ENCODE data around the gene RTN3. TPM values are rescaled to one million over a fixed set of nuclear protein-coding genes. Genes with fewer than 3 reads are reported as not detected.

The RTN3 gene
- total and polyA plus RNA-seq, 2 donors (not counting 1 experiment from before 2014, with no cell fraction given), result 10.1 to 24.9 TPM

DNA sequence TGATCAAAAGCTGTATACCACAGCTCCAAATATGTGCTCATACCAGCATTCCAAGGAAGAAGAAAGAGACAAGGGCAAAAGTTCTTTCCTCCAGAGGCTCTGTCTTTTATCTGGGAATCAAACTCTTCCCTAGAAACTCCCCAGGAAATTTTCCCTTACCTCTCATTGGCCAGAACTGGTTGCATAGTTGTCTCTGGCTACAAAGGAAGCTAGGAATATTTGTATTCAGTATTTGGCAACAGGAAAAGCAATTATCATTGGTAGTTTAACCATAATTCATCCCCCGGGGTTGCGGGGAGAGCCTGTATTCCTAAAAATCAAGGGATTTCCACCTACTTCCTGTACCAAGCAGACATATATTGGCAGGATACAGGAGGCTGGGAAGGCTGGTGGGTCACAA lies 97.7 kb downstream of the RTN3 start:
- Histone ChIP-seq H3K9me3 (ENCODE audit: control extremely low read depth in 1 of 3, control insufficient read depth in 2 of 3, insufficient read depth in 1 of 3, low read length in 2 of 3) (no peaks in the 10 kb centered on the region), H3K36me3 (replicated peaks in 1 of 2; ENCODE audit: control extremely low read depth in 1 of 2, control insufficient read depth in 1 of 2, extremely low read depth in 1 of 2, insufficient read depth in 2 of 2, low read length in 1 of 2) (no peaks in the 10 kb centered on the region), H3K9ac (ENCODE audit: low read length) (no peak overlapping the region), H3K4me1 (ENCODE audit: control insufficient read depth in 2 of 2, insufficient read depth in 2 of 2, low read length in 2 of 2) (no peaks in the 10 kb centered on the region), H3K4me2 (replicated peaks; ENCODE audit: low read depth, low read length, poor library complexity, severe bottlenecking) (no peak overlapping the region), H3K27ac (ENCODE audit: low read length in 2 of 2) (no peak overlapping the region), H3K27me3 (replicated peaks in 1 of 4; ENCODE audit: control extremely low read depth in 1 of 4, control insufficient read depth in 3 of 4, insufficient read depth in 4 of 4, low read length in 3 of 4) (peaks cover 0 to 3% (median 0%) of the 10 kb centered on the region in 4 experiments), H3K79me2 (ENCODE audit: control insufficient read depth, insufficient read depth, low read length) (no peaks in the 10 kb centered on the region), H2AFZ (ENCODE audit: insufficient read depth, low read depth, low read length, poor library complexity, severe bottlenecking) (no peak overlapping the region), H4K20me1 (ENCODE audit: control insufficient read depth, insufficient read depth, low read length, poor library complexity, severe bottlenecking) (no peaks in the 10 kb centered on the region), H3K4me3 (ENCODE audit: control extremely low read depth in 1 of 5, extremely low read depth in 1 of 5, insufficient read depth in 1 of 5, low read depth in 2 of 5, low read length in 4 of 5) (no peak overlapping the region)
- no peak for TF ChIP-seq EZH2 (IDR thresholded peaks at IDR 0.05; ENCODE audit: borderline replicate concordance, insufficient read depth, low read depth, low read length, poor library complexity, severe bottlenecking)
- TF ChIP-seq, protein P1, sequence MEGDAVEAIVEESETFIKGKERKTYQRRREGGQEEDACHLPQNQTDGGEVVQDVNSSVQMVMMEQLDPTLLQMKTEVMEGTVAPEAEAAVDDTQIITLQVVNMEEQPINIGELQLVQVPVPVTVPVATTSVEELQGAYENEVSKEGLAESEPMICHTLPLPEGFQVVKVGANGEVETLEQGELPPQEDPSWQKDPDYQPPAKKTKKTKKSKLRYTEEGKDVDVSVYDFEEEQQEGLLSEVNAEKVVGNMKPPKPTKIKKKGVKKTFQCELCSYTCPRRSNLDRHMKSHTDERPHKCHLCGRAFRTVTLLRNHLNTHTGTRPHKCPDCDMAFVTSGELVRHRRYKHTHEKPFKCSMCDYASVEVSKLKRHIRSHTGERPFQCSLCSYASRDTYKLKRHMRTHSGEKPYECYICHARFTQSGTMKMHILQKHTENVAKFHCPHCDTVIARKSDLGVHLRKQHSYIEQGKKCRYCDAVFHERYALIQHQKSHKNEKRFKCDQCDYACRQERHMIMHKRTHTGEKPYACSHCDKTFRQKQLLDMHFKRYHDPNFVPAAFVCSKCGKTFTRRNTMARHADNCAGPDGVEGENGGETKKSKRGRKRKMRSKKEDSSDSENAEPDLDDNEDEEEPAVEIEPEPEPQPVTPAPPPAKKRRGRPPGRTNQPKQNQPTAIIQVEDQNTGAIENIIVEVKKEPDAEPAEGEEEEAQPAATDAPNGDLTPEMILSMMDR (IDR thresholded peaks at IDR 0.05), result no peak
- ATAC-seq (ENCODE audit: low read depth) (no peak), DNase-seq (no peak)
- H3K27ac Mint-ChIP-seq, result no peak overlapping the region
- POLR2A ChIA-PET, result no interaction called here
- H3K27me3 Mint-ChIP-seq, result peaks cover 29% of the 10 kb centered on the region
- no peak overlapping the region for H3K4me3 Mint-ChIP-seq
- no peaks in the 10 kb centered on the region for H3K9me3 Mint-ChIP-seq (ENCODE audit: insufficient read depth)
- H3K4me1 Mint-ChIP-seq, result no peaks in the 10 kb centered on the region
- no CpG with 5 or more reads among the region's 2 CpGs for WGBS (ENCODE audit: insufficient coverage)
- intact Hi-C loops (cut with micrococcal nuclease), result no loop called here
- CTCF ChIA-PET, result interaction anchor here (1.1 kb wide), 1 partner anchor 24 kb away, joined by 3 read pairs; no protein-coding TSS in a partner anchor

DNA sequence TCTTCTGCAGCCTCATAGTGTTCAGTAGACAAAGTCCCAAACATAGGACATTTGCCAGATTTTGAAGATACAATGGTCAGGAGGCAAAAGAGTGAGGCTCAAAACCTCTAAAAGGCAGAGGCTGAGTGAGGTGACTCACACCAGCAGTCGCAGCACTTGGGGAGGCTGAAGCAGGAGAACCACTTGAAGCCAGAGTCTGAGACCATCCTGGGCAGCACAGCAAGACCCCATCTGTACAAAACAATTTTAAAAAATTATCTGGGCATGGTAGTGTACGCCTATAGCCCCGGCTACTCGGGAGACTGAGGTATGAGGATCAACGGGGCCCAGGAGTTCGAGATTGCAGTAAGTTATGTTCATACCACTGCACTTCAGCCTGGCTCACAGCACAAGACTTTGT lies 101.4 kb downstream of the RTN3 start:
- no peak overlapping the region for H3K4me3 Mint-ChIP-seq

More for the DNA sequence above, 101.4 kb downstream of the RTN3 start:
- H3K27ac ChIP-seq (ENCODE audit: low read length in 2 of 2), result no peak overlapping the region
- intact Hi-C loops (cut with micrococcal nuclease), result no loop called here
- POLR2A ChIA-PET, result no interaction called here
- no peaks in the 10 kb centered on the region for H3K9me3 ChIP-seq (ENCODE audit: control extremely low read depth in 1 of 3, control insufficient read depth in 2 of 3, insufficient read depth in 1 of 3, low read length in 2 of 3)
- H3K4me2 ChIP-seq (replicated peaks; ENCODE audit: low read depth, low read length, poor library complexity, severe bottlenecking), result no peak overlapping the region
- Mint-ChIP-seq H3K4me1 (no peaks in the 10 kb centered on the region), H3K27me3 (peaks cover 13% of the 10 kb centered on the region), H3K9me3 (ENCODE audit: insufficient read depth) (no peaks in the 10 kb centered on the region), H3K27ac (no peak overlapping the region)
- H3K9ac ChIP-seq (ENCODE audit: low read length), result no peak overlapping the region
- no CpG with 5 or more reads among the region's 6 CpGs for WGBS (ENCODE audit: insufficient coverage)
- H3K4me1 ChIP-seq (ENCODE audit: control insufficient read depth in 2 of 2, insufficient read depth in 2 of 2, low read length in 2 of 2), result no peaks in the 10 kb centered on the region
- CTCF ChIA-PET, result no interaction called here
- no peak overlapping the region for H3K4me3 ChIP-seq (ENCODE audit: control extremely low read depth in 1 of 5, extremely low read depth in 1 of 5, insufficient read depth in 1 of 5, low read depth in 2 of 5, low read length in 4 of 5)
- DNase-seq (no peak), ATAC-seq (ENCODE audit: low read depth) (no peak)
- no peak overlapping the region for H2AFZ ChIP-seq (ENCODE audit: insufficient read depth, low read depth, low read length, poor library complexity, severe bottlenecking)
- H3K27me3 ChIP-seq (replicated peaks in 1 of 4; ENCODE audit: control extremely low read depth in 1 of 4, control insufficient read depth in 3 of 4, insufficient read depth in 4 of 4, low read length in 3 of 4), result no peaks in the 10 kb centered on the region
- H4K20me1 ChIP-seq (ENCODE audit: control insufficient read depth, insufficient read depth, low read length, poor library complexity, severe bottlenecking), result no peaks in the 10 kb centered on the region
- no peaks in the 10 kb centered on the region for H3K79me2 ChIP-seq (ENCODE audit: control insufficient read depth, insufficient read depth, low read length)
- H3K36me3 ChIP-seq (replicated peaks in 1 of 2; ENCODE audit: control extremely low read depth in 1 of 2, control insufficient read depth in 1 of 2, extremely low read depth in 1 of 2, insufficient read depth in 2 of 2, low read length in 1 of 2), result no peaks in the 10 kb centered on the region
- no peak for TF ChIP-seq EZH2 (IDR thresholded peaks at IDR 0.05; ENCODE audit: borderline replicate concordance, insufficient read depth, low read depth, low read length, poor library complexity, severe bottlenecking)

Data from B cell (primary cell).